ENCODE results near the gene STK17A. TPM values are rescaled to one million over a fixed set of nuclear protein-coding genes. Genes with fewer than 3 reads are reported as not detected.

The STK17A gene
- total and polyA plus RNA-seq, 2 of the 8 experiments (the other 6 are each of a cell fraction or from before 2014, with no cell fraction given): 2.2 to 12.2 TPM

DNA sequence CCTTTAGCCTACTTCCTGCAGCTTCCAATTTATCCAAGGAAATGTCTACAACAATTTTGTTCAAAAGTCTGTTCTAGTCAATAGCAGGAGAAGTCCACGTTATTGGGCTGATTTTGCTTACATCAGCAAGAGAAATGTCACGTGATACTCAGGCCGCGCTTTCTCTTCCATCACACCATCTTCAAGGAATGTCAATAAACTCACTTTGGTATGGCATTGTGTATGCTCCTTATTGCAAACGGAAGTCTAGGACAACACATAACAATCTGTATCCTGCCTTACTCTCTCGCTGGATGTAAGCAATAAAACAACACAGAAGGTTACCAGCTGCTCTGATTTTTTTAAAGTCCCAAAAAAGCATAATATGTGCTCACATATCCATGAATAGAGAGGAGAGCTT, 17.1 kb upstream of the STK17A start:
- Histone ChIP-seq H2BK15ac (ENCODE audit: low read length) (no peak overlapping the region), H4K20me1 (replicated peaks in 1 of 2; ENCODE audit: control insufficient read depth in 1 of 2, insufficient read depth in 2 of 2, low read length in 2 of 2) (no peaks in the 10 kb centered on the region), H2BK20ac (ENCODE audit: low read length) (no peak overlapping the region), H3K9me3 (ENCODE audit: insufficient read depth in 2 of 2, low read depth in 1 of 2, low read length in 1 of 2) (no peaks in the 10 kb centered on the region), H2BK120ac (replicated peaks; ENCODE audit: low read depth, low read length) (no peak overlapping the region), H3K18ac (ENCODE audit: extremely low read depth, low read length) (no peak overlapping the region), H4K91ac (replicated peaks; ENCODE audit: insufficient read length, low read length) (no peak overlapping the region), H3K27me3 (replicated peaks in 1 of 4; ENCODE audit: control insufficient read depth in 3 of 4, extremely low read depth in 1 of 4, insufficient read depth in 3 of 4, low read length in 3 of 4) (no peaks in the 10 kb centered on the region), H3K23me2 (ENCODE audit: low read depth, low read length) (no peaks in the 10 kb centered on the region), H3K79me2 (ENCODE audit: control insufficient read depth in 1 of 2, insufficient read depth in 2 of 2, low read length in 2 of 2) (no peaks in the 10 kb centered on the region), H2AK5ac (ENCODE audit: low read depth, low read length) (no peak overlapping the region), H3K14ac (ENCODE audit: insufficient read length) (no peak overlapping the region), H3K27ac (ENCODE audit: low read depth, low read length) (no peak overlapping the region), H2BK5ac (ENCODE audit: low read depth, low read length) (no peak overlapping the region), H3K36me3 (ENCODE audit: control insufficient read depth in 2 of 4, insufficient read depth in 4 of 4, low read length in 3 of 4) (no peaks in the 10 kb centered on the region), H3K79me1 (ENCODE audit: low read depth, low read length) (no peaks in the 10 kb centered on the region), H3K9ac (replicated peaks in 1 of 4; ENCODE audit: extremely low read depth in 1 of 4, low read depth in 3 of 4, low read length in 3 of 4) (no peak overlapping the region), H4K5ac (ENCODE audit: insufficient read length, low read depth, low read length) (no peak overlapping the region), H4K8ac (ENCODE audit: extremely low read depth, insufficient read depth, low read length) (no peak overlapping the region), H2BK12ac (ENCODE audit: low read depth, low read length) (no peak overlapping the region), H3K4me1 (replicated peaks in 1 of 4; ENCODE audit: control insufficient read depth in 3 of 4, insufficient read depth in 4 of 4, low read length in 3 of 4) (no peaks in the 10 kb centered on the region), H3K4ac (replicated peaks; ENCODE audit: insufficient read length, low read depth, low read length) (no peak overlapping the region), H3K23ac (ENCODE audit: insufficient read length) (no peak overlapping the region), H3K4me3 (ENCODE audit: extremely low read depth in 1 of 4, insufficient read depth in 2 of 4, low read depth in 3 of 4, low read length in 4 of 4) (no peak overlapping the region), H3K56ac (replicated peaks; ENCODE audit: insufficient read length, low read depth, low read length) (no peak overlapping the region), H2AFZ (ENCODE audit: low read length) (no peak overlapping the region; the same call in 1 of the 2 replicates), H3K4me2 (ENCODE audit: insufficient read depth in 1 of 2, low read depth in 2 of 2, low read length in 2 of 2) (no peak overlapping the region)
- CTCF ChIA-PET (ENCODE audit: partially characterized antibody): interaction anchor here (0.7 to 8.5 kb wide), 3 partner anchors 13 to 54 kb away, joined by 3 to 44 read pairs (median 4); partner anchors contain the start of gene STK17A
- WGBS, 2 experiments (ENCODE audit: extremely low coverage in 1 of 2, insufficient coverage in 1 of 2, insufficient read length in 1 of 2, insufficient replicate concordance in 2 of 2, low coverage in 1 of 2, low lambda C conversion rate in 2 of 2, missing lambda C conversion rate in 1 of 2): 87% methylated on average over 6 of the region's 6 CpGs; no CpG with 5 or more reads in 1 of the 2 experiments
- POLR2A ChIA-PET (ENCODE audit: partially characterized antibody): interaction anchor here (1.0 kb wide), 1 partner anchor 164 kb away, joined by 3 read pairs; the partner anchor contains the start of gene COA1
- DNase-seq (ENCODE audit: low read depth in 1 of 2, low spot score in 2 of 2) (no peak), FAIRE-seq (peak; percentile 7)
- no peak for TF ChIP-seq RFX5 (IDR thresholded peaks at IDR 0.05; ENCODE audit: borderline replicate concordance, low read depth, low read length)
- no peak for TF ChIP-seq BRCA1 (IDR thresholded peaks at IDR 0.05; ENCODE audit: low read depth, low read length)
- TF ChIP-seq EP300 (IDR thresholded peaks at IDR 0.05; ENCODE audit: borderline replicate concordance in 1 of 2, low read depth in 2 of 2, low read length in 2 of 2): no peak
- no peak for TF ChIP-seq HDAC2 (IDR thresholded peaks at IDR 0.05; ENCODE audit: borderline replicate concordance in 1 of 2, low read depth in 2 of 2, low read length in 2 of 2)
- TF ChIP-seq RAD21 (IDR thresholded peaks at IDR 0.05 in 1 of 2, conservative IDR thresholded peaks at IDR 0.05 in 1 of 2; ENCODE audit: low read depth in 2 of 2, low read length in 2 of 2): no peak
- no peak for TF ChIP-seq GABPA (IDR thresholded peaks at IDR 0.05; ENCODE audit: borderline replicate concordance, insufficient read depth, low read length)
- TF ChIP-seq CHD2 (IDR thresholded peaks at IDR 0.05; ENCODE audit: low read length): no peak
- no peak for TF ChIP-seq RBBP5 (IDR thresholded peaks at IDR 0.05; ENCODE audit: borderline replicate concordance, low read depth, low read length)
- TF ChIP-seq SIN3A (conservative IDR thresholded peaks at IDR 0.05 in 1 of 2, IDR thresholded peaks at IDR 0.05 in 1 of 2; ENCODE audit: low read depth in 1 of 2, low read length in 2 of 2): no peak
- no peak for TF ChIP-seq ZNF274 (IDR thresholded peaks at IDR 0.05; ENCODE audit: borderline replicate concordance, extremely low read depth, low read length)
- TF ChIP-seq TAF1 (IDR thresholded peaks at IDR 0.05; ENCODE audit: low read depth, low read length): no peak
- no peak for TF ChIP-seq SIRT6 (IDR thresholded peaks at IDR 0.05; ENCODE audit: low read length)
- TF ChIP-seq TBP (IDR thresholded peaks at IDR 0.05; ENCODE audit: low read depth, low read length): no peak
- TF ChIP-seq BACH1 (IDR thresholded peaks at IDR 0.05; ENCODE audit: low read length): no peak
